Right lobe of liver (tissue), 4 donors: Measurements from ENCODE around the gene KLF15.

Source experiments
- CTCF ChIP-seq, 4 donors: fragments of 200-600 bp in 3 of 4; fragments of 450-650 bp in 1 of 4; IDR thresholded peaks; one replicate each; pipeline versions ENCODE4 v1.5.1 to v1.8.0; 2016 to 2022; ENCODE audit warnings: antibody characterized with exemption in 4 of 4, mild to moderate bottlenecking in 2 of 4
- POLR2A ChIP-seq: fragments of 450-650 bp; IDR thresholded peaks from one replicate; pipeline ENCODE4 v1.6.1; 2017; ENCODE audit warnings: antibody characterized with exemption, mild to moderate bottlenecking
- donor health status: DM: no; HTN: no; CAD: no.
- donor health status: DM: no; HTN: no; CAD: no.
- donor health status: DM: no; HTN: yes; CAD: no.

- TF ChIP-seq CTCF (IDR thresholded peaks at IDR 0.05): no peak
- TF ChIP-seq POLR2A: no peak
These were observed 3.0 kb upstream of the KLF15 start for GRCh38 chr3:126360046-126360713.
